Measurements from ENCODE around the gene YIPF5. TPM values are rescaled to one million over a fixed set of nuclear protein-coding genes. Genes with fewer than 3 reads are reported as not detected.

The YIPF5 gene
- total RNA-seq, 1 donor from 2014 or later, result 26.1 TPM

GRCh38 chr5:144166696-144167095, 3.8 kb downstream of the YIPF5 start:
- H3K4me1 ChIP-seq, result peaks cover 46% of the 10 kb centered on the region
- H3K9me3 ChIP-seq (replicated peaks), result no peaks in the 10 kb centered on the region
- no peaks in the 10 kb centered on the region for H3K27me3 ChIP-seq (ENCODE audit: low read depth)
- intact Hi-C loops (cut with micrococcal nuclease), result no loop called here
- H3K4me3 ChIP-seq, result no peak overlapping the region
- no peak overlapping the region for H3K27ac ChIP-seq (replicated peaks)
- DNase-seq, result no peak
- no peak for TF ChIP-seq CTCF (IDR thresholded peaks at IDR 0.05; ENCODE audit: borderline replicate concordance)
- H3K36me3 ChIP-seq, result peaks cover 69% of the 10 kb centered on the region

- intact Hi-C loops (cut with micrococcal nuclease), result no loop called here
- no peak for DNase-seq
- no peaks in the 10 kb centered on the region for H3K9me3 ChIP-seq (replicated peaks)
- H3K4me3 ChIP-seq, result no peak overlapping the region
- peaks cover 84% of the 10 kb centered on the region for H3K36me3 ChIP-seq
- H3K27ac ChIP-seq (replicated peaks), result no peak overlapping the region
- no peak for TF ChIP-seq CTCF (IDR thresholded peaks at IDR 0.05; ENCODE audit: borderline replicate concordance)
- H3K4me1 ChIP-seq, result peaks cover 18% of the 10 kb centered on the region
- no peaks in the 10 kb centered on the region for H3K27me3 ChIP-seq (ENCODE audit: low read depth)
Observed at GRCh38 chr5:144162686-144163085, 7.8 kb downstream of the YIPF5 start.

GRCh38 chr5:144156767-144157171, 13.7 kb downstream of the YIPF5 start:
- DNase-seq, result no peak
- Histone ChIP-seq H3K27me3 (ENCODE audit: low read depth) (no peaks in the 10 kb centered on the region), H3K4me3 (no peak overlapping the region), H3K9me3 (replicated peaks) (no peaks in the 10 kb centered on the region), H3K4me1 (no peaks in the 10 kb centered on the region), H3K36me3 (peaks cover 29% of the 10 kb centered on the region), H3K27ac (replicated peaks) (no peak overlapping the region)
- no peak for TF ChIP-seq CTCF (IDR thresholded peaks at IDR 0.05; ENCODE audit: borderline replicate concordance)
- intact Hi-C loops (cut with micrococcal nuclease), result no loop called here

- no peak for DNase-seq
- H3K4me3 ChIP-seq, result no peak overlapping the region
- H3K9me3 ChIP-seq (replicated peaks), result no peaks in the 10 kb centered on the region
- intact Hi-C loops (cut with micrococcal nuclease), result no loop called here
- TF ChIP-seq CTCF (IDR thresholded peaks at IDR 0.05; ENCODE audit: borderline replicate concordance), result no peak
- H3K27ac ChIP-seq (replicated peaks), result no peak overlapping the region
- no peaks in the 10 kb centered on the region for H3K36me3 ChIP-seq
- peaks cover 9% of the 10 kb centered on the region for H3K4me1 ChIP-seq
- no peaks in the 10 kb centered on the region for H3K27me3 ChIP-seq (ENCODE audit: low read depth)
Observed at GRCh38 chr5:144151026-144151425, 19.4 kb downstream of the YIPF5 start.

- no peak for TF ChIP-seq CTCF (IDR thresholded peaks at IDR 0.05; ENCODE audit: borderline replicate concordance)
Observed at GRCh38 chr5:144144956-144145751, 25.3 kb downstream of the YIPF5 start.

More at GRCh38 chr5:144144956-144145751, 25.3 kb downstream of the YIPF5 start:
- no peak overlapping the region for H3K4me3 ChIP-seq
- intact Hi-C loops (cut with micrococcal nuclease), result no loop called here
- no peaks in the 10 kb centered on the region for H3K36me3 ChIP-seq
- no peaks in the 10 kb centered on the region for H3K27me3 ChIP-seq (ENCODE audit: low read depth)
- no peak for DNase-seq
- peaks cover 36% of the 10 kb centered on the region for H3K4me1 ChIP-seq
- no peaks in the 10 kb centered on the region for H3K9me3 ChIP-seq (replicated peaks)
- peak overlapping the region; percentile 58 for H3K27ac ChIP-seq (replicated peaks)

Data from left ventricle myocardium inferior (tissue), 1 donor.